ENCODE data around the gene PPP3R1.

DNA sequence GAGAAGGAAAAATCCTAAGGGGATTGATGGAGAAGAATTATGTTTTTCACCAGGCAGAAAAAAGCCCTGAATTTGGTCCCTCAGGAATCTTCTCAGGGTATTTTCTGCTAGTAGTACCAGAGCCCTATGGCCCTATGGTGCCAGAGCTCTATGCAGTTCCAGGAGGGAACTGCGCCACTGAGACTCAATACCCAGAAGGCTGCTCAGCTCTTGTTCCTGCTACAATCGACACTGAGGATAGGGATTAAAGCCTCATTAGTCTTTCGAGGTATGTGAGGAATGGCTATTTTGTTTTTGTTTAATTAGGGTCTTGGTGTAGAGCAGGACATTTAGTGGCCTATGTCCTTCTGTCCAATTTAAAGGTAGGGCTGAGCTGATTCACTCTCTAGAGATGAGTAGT lies 21.7 kb upstream of the PPP3R1 start:
- TF ChIP-seq, protein P1, sequence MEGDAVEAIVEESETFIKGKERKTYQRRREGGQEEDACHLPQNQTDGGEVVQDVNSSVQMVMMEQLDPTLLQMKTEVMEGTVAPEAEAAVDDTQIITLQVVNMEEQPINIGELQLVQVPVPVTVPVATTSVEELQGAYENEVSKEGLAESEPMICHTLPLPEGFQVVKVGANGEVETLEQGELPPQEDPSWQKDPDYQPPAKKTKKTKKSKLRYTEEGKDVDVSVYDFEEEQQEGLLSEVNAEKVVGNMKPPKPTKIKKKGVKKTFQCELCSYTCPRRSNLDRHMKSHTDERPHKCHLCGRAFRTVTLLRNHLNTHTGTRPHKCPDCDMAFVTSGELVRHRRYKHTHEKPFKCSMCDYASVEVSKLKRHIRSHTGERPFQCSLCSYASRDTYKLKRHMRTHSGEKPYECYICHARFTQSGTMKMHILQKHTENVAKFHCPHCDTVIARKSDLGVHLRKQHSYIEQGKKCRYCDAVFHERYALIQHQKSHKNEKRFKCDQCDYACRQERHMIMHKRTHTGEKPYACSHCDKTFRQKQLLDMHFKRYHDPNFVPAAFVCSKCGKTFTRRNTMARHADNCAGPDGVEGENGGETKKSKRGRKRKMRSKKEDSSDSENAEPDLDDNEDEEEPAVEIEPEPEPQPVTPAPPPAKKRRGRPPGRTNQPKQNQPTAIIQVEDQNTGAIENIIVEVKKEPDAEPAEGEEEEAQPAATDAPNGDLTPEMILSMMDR (conservative IDR thresholded peaks at IDR 0.05; ENCODE audit: low read length) = no peak
- TF ChIP-seq EZH2phosphoT487 (IDR thresholded peaks at IDR 0.05; ENCODE audit: borderline replicate concordance, low read depth, low read length) = no peak
